GM21360 (cell line): ENCODE data around the gene DPEP2.

Experiments used
- ATAC-seq: cut with Tn5 transposase; IDR thresholded peaks from one replicate; pipeline ENCODE4 v1.9.1; 2021; ENCODE audit warnings: mild to moderate bottlenecking, moderate library complexity; ENCODE audit not compliant: unreplicated experiment

The DPEP2 gene

GRCh38 chr16:67959536-67960329, 39.6 kb downstream of the DPEP2 start:
- ATAC-seq = no peak

GRCh38 chr16:67957622-67958021, 41.7 kb downstream of the DPEP2 start:
- ATAC-seq = no peak

GRCh38 chr16:67954421-67955196, 44.7 kb downstream of the DPEP2 start:
- no peak for ATAC-seq

GRCh38 chr16:67953641-67954375, 45.5 kb downstream of the DPEP2 start:
- no peak for ATAC-seq

- no peak for ATAC-seq
Measured at GRCh38 chr16:67951485-67951884, 47.8 kb downstream of the DPEP2 start.

GRCh38 chr16:67950335-67950843, 48.9 kb downstream of the DPEP2 start:
- no peak for ATAC-seq

GRCh38 chr16:67949645-67950044, 49.6 kb downstream of the DPEP2 start:
- ATAC-seq = no peak

- no peak for ATAC-seq
Measured at GRCh38 chr16:67948015-67948414, 51.3 kb downstream of the DPEP2 start.

- no peak for ATAC-seq
Measured at GRCh38 chr16:67946966-67947558, 52.2 kb downstream of the DPEP2 start.

GRCh38 chr16:67946128-67946569, 53.1 kb downstream of the DPEP2 start:
- no peak for ATAC-seq

GRCh38 chr16:67945392-67945933, 53.8 kb downstream of the DPEP2 start:
- no peak for ATAC-seq

GRCh38 chr16:67944690-67945391, 54.4 kb downstream of the DPEP2 start:
- ATAC-seq = no peak

- ATAC-seq = no peak
Measured at GRCh38 chr16:67943619-67944504, 55.4 kb downstream of the DPEP2 start, which contains the start of gene LCAT. TSS of gene LCAT (minus strand) at chr16:67944120. CDS start at chr16:67944101, 19 bp downstream.

- no peak for ATAC-seq
Measured at GRCh38 chr16:67943256-67943618, 56.0 kb downstream of the DPEP2 start.

GRCh38 chr16:67942510-67943255, 56.6 kb downstream of the DPEP2 start:
- no peak for ATAC-seq

GRCh38 chr16:67942200-67942509, 57.1 kb downstream of the DPEP2 start:
- no peak for ATAC-seq

- ATAC-seq = no peak
Measured at GRCh38 chr16:67941469-67942199, 57.6 kb downstream of the DPEP2 start.
